Measurements from ENCODE around the gene SMYD3.

Gene SMYD3

DNA sequence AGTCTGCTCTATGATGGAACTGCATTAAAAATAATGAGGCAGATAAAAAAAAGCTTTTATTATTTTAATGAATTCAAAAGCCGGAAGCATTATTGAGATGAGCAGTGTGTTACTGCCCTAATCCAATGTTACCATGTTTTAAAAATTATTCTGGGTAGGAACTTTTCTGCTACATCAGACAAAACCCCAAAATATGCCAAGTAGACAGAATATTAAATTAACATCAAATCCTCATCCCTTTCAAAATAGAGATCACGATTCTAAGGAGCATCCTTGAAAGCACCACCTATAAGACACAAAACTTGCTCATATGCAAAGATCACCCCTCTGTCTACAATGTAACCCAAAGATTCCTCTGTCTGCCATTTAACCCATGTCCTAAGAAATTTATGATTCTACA lies 357.5 kb downstream of the SMYD3 start:
- TF ChIP-seq EZH2phosphoT487 (IDR thresholded peaks at IDR 0.05; ENCODE audit: low read length) (no peak), EZH2 (optimal IDR thresholded peaks at IDR 0.05; ENCODE audit: low read depth, low read length) (no peak)
- TF ChIP-seq, protein P1, sequence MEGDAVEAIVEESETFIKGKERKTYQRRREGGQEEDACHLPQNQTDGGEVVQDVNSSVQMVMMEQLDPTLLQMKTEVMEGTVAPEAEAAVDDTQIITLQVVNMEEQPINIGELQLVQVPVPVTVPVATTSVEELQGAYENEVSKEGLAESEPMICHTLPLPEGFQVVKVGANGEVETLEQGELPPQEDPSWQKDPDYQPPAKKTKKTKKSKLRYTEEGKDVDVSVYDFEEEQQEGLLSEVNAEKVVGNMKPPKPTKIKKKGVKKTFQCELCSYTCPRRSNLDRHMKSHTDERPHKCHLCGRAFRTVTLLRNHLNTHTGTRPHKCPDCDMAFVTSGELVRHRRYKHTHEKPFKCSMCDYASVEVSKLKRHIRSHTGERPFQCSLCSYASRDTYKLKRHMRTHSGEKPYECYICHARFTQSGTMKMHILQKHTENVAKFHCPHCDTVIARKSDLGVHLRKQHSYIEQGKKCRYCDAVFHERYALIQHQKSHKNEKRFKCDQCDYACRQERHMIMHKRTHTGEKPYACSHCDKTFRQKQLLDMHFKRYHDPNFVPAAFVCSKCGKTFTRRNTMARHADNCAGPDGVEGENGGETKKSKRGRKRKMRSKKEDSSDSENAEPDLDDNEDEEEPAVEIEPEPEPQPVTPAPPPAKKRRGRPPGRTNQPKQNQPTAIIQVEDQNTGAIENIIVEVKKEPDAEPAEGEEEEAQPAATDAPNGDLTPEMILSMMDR (IDR thresholded peaks at IDR 0.05; ENCODE audit: low read length), result no peak
- H4K20me1 ChIP-seq (ENCODE audit: insufficient read depth, low read length), result no peaks in the 10 kb centered on the region
- no peaks in the 10 kb centered on the region for H3K79me2 ChIP-seq (ENCODE audit: low read length)
- no peak overlapping the region for H3K4me3 ChIP-seq (ENCODE audit: low read length)
- H2AFZ ChIP-seq (ENCODE audit: low read length), result no peak overlapping the region
- no peaks in the 10 kb centered on the region for H3K27me3 ChIP-seq (replicated peaks; ENCODE audit: insufficient read depth, low read length)
- no peak overlapping the region for H3K9ac ChIP-seq (ENCODE audit: low read length)
- H3K27ac ChIP-seq (ENCODE audit: low read length), result no peak overlapping the region
- no peaks in the 10 kb centered on the region for H3K36me3 ChIP-seq (replicated peaks; ENCODE audit: insufficient read depth, low read length)
- DNase-seq, result no peak
- no peaks in the 10 kb centered on the region for H3K9me3 ChIP-seq (replicated peaks; ENCODE audit: insufficient read depth, low read length)
- H3K9me2 ChIP-seq (replicated peaks; ENCODE audit: insufficient read depth, low read length), result no peaks in the 10 kb centered on the region
- no peak overlapping the region for H3K4me2 ChIP-seq (ENCODE audit: low read depth, low read length)
- H3K4me1 ChIP-seq (ENCODE audit: low read length), result no peaks in the 10 kb centered on the region
- H3F3A ChIP-seq (ENCODE audit: insufficient read depth, low read length), result no peaks in the 10 kb centered on the region

DNA sequence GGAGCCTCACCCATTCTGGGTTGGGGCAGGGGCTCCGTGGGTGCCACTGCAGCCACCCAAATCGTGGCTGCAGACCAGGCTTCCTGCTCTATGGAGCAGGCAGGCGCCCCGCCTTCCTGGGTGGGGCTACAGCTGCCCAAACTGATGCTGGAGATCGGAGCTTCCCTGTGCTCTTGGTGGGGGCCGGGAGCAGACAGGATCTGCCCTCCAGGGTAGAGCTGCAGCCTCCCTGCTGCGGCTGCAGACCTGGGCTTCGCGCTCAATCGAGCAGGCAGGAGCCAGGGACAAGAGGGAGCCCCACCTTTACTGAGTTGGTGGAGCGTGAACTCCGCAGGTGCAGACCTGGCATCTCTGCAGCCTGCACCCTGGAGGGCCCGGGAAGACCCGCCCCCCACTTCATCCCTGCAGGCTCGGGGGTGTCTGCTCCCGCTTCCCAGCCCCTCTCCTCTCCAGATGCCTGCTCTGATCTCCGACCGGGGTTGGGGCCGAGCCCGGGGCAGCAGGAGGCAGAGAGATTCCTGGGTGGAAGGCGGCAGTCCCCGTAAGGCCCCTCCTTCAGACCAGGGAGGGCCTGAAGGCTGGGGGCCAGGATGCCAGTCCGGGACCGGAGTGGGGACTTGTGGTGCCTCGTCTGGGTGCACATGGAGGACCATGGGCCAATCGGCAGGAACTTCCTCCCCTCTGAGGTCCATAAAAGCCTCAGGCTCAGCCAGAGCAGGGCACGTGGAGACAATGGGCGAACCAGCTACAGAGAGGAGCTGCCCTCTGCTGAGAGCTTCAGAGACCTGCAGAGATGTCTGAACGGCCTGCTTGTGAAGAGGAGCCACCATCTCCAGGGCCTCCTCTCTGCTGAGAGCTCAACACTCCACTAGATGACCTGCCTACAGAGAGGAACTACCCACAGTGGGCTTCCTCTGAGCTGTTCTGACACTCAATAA lies 359.3 kb downstream of the SMYD3 start:
- TF ChIP-seq, protein P1 (IDR thresholded peaks at IDR 0.05; ENCODE audit: low read length), result no peak
- TF ChIP-seq EZH2phosphoT487 (IDR thresholded peaks at IDR 0.05; ENCODE audit: low read length), result no peak
- no peak for TF ChIP-seq EZH2 (optimal IDR thresholded peaks at IDR 0.05; ENCODE audit: low read depth, low read length)
- DNase-seq, result no peak
- Histone ChIP-seq H3K79me2 (ENCODE audit: low read length) (no peaks in the 10 kb centered on the region), H3K27ac (ENCODE audit: low read length) (no peak overlapping the region), H3K4me1 (ENCODE audit: low read length) (no peaks in the 10 kb centered on the region), H4K20me1 (ENCODE audit: insufficient read depth, low read length) (no peaks in the 10 kb centered on the region), H3K4me3 (ENCODE audit: low read length) (no peak overlapping the region), H2AFZ (ENCODE audit: low read length) (no peak overlapping the region), H3K27me3 (replicated peaks; ENCODE audit: insufficient read depth, low read length) (no peaks in the 10 kb centered on the region), H3K9me3 (replicated peaks; ENCODE audit: insufficient read depth, low read length) (no peaks in the 10 kb centered on the region), H3F3A (ENCODE audit: insufficient read depth, low read length) (no peaks in the 10 kb centered on the region), H3K4me2 (ENCODE audit: low read depth, low read length) (no peak overlapping the region), H3K9me2 (replicated peaks; ENCODE audit: insufficient read depth, low read length) (no peaks in the 10 kb centered on the region), H3K9ac (ENCODE audit: low read length) (no peak overlapping the region), H3K36me3 (replicated peaks; ENCODE audit: insufficient read depth, low read length) (no peaks in the 10 kb centered on the region)

DNA sequence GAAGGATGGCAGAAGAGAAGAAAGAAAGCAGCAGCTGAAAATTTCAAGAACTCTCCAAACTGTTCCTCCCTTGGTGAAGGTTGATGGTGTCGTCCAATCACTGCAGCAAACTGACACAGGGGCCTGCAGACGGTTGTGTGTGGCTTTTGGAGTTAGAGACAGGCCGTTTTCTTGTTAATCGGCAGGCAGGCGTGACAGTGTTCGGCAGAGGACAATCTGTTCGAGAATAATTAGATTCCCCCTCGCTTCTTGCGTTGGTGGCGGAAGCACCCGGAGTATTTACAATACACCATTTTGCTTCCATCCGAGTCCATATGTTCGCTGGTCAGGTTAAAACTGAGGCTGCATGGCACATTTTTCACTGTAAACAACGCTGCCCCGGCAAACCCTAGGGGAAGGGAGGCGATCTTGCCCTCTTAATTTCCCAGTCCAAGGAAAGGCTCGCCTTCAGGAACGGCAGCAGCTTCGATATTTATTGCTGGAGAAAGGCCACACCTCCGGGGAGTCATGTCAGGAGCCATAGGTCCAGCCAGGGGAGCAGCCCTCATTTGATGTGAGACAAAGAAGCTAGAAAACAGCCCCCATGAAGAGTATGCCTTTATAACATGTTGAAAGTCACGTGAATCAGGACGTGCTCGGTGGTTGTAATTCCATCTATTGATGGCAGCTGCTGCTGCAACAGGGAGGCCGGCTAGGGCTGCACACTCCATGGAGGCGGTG lies 360.1 kb downstream of the SMYD3 start:
- TF ChIP-seq EZH2 (optimal IDR thresholded peaks at IDR 0.05; ENCODE audit: low read depth, low read length) (no peak), EZH2phosphoT487 (IDR thresholded peaks at IDR 0.05; ENCODE audit: low read length) (no peak)
- TF ChIP-seq, protein P1 (IDR thresholded peaks at IDR 0.05; ENCODE audit: low read length), result no peak
- H3K4me1 ChIP-seq (ENCODE audit: low read length), result no peaks in the 10 kb centered on the region
- no peak for DNase-seq
- H4K20me1 ChIP-seq (ENCODE audit: insufficient read depth, low read length), result no peaks in the 10 kb centered on the region
- H3K9me3 ChIP-seq (replicated peaks; ENCODE audit: insufficient read depth, low read length), result no peaks in the 10 kb centered on the region
- no peaks in the 10 kb centered on the region for H3K27me3 ChIP-seq (replicated peaks; ENCODE audit: insufficient read depth, low read length)
- H3K4me2 ChIP-seq (ENCODE audit: low read depth, low read length), result no peak overlapping the region
- H3K9ac ChIP-seq (ENCODE audit: low read length), result no peak overlapping the region
- no peak overlapping the region for H2AFZ ChIP-seq (ENCODE audit: low read length)
- no peak overlapping the region for H3K27ac ChIP-seq (ENCODE audit: low read length)
- H3K36me3 ChIP-seq (replicated peaks; ENCODE audit: insufficient read depth, low read length), result no peaks in the 10 kb centered on the region
- H3K9me2 ChIP-seq (replicated peaks; ENCODE audit: insufficient read depth, low read length), result no peaks in the 10 kb centered on the region
- H3K4me3 ChIP-seq (ENCODE audit: low read length), result no peak overlapping the region
- no peaks in the 10 kb centered on the region for H3K79me2 ChIP-seq (ENCODE audit: low read length)
- no peaks in the 10 kb centered on the region for H3F3A ChIP-seq (ENCODE audit: insufficient read depth, low read length)
